Measurements from ENCODE around the gene HOXB2. TPM values are rescaled to one million over a fixed set of nuclear protein-coding genes. Genes with fewer than 3 reads are reported as not detected.

The HOXB2 gene
- total RNA-seq, 1 donor from 2014 or later = 5.6 TPM

DNA sequence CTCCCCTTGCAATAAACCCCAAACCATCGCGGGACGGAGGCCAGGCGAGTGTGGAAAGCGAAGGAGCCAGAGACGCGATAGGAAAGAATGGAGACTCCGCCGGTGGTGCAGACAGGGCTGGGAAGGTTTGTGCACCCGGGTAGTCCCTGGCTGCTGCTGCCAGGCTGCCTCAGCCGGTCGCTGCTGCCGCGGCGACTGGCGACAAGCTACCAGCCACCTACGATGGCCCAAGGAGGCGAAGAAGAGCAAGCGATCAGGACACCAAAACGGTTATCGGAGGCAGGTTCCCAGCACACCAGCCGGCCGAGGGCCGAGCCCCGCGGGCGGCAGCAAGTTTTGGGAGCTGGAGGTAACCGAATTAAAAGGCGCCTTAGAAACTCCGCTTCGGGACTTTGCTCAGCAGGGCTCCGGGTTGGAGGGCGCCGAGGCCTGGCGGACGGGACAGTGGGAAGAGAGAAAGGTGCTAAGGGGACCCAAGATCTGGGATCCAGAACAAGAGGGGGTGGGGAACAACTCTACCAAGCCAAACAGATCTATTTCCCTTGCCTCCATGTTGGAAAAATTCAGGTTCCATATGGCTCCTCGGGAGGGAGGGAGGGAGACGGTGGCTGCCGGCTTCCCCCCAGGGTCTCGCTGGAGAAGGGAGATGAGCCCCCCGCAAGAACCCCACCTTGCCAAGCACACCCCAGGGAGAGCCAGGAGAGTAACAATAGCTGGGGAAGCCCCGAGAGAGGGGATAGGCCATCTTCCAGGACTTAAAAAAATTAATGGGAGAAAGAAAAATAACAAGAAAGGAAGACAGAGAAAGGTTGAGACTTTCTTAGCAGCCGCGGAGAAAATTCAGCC lies 9.7 kb upstream of the HOXB2 start:
- intact Hi-C loops (cut with DNase I) = no loop called here
- Histone ChIP-seq H3K36me3 (no peaks in the 10 kb centered on the region), H3K27me3 (ENCODE audit: low read depth) (peaks cover 48% of the 10 kb centered on the region), H3K4me3 (peak overlapping the region; percentile 43), H3K4me1 (peaks cover 4% of the 10 kb centered on the region), H3K9me3 (no peaks in the 10 kb centered on the region), H3K27ac (peak overlapping the region; percentile 75)
- no peak for ATAC-seq
- DNase-seq = no peak
- no peak for TF ChIP-seq CTCF (IDR thresholded peaks at IDR 0.05)

GRCh38 chr17:48553826-48554225 lies 8.9 kb upstream of the HOXB2 start:
- intact Hi-C loops (cut with DNase I) = no loop called here
- Histone ChIP-seq H3K4me3 (peak overlapping the region; percentile 43), H3K9me3 (no peaks in the 10 kb centered on the region), H3K36me3 (no peaks in the 10 kb centered on the region), H3K27ac (peak overlapping the region; percentile 81), H3K27me3 (ENCODE audit: low read depth) (peaks cover 48% of the 10 kb centered on the region), H3K4me1 (peaks cover 2% of the 10 kb centered on the region)
- ATAC-seq = no peak
- DNase-seq = no peak
- TF ChIP-seq CTCF (IDR thresholded peaks at IDR 0.05) = no peak

GRCh38 chr17:48553190-48553547 lies 8.3 kb upstream of the HOXB2 start:
- DNase-seq = no peak
- Histone ChIP-seq H3K36me3 (no peaks in the 10 kb centered on the region), H3K9me3 (no peaks in the 10 kb centered on the region), H3K4me1 (peaks cover 5% of the 10 kb centered on the region), H3K4me3 (peak overlapping the region; percentile 43), H3K27ac (peak overlapping the region; percentile 81), H3K27me3 (ENCODE audit: low read depth) (peaks cover 48% of the 10 kb centered on the region)
- TF ChIP-seq CTCF (IDR thresholded peaks at IDR 0.05) = no peak
- intact Hi-C loops (cut with DNase I) = no loop called here
- no peak for ATAC-seq

DNA sequence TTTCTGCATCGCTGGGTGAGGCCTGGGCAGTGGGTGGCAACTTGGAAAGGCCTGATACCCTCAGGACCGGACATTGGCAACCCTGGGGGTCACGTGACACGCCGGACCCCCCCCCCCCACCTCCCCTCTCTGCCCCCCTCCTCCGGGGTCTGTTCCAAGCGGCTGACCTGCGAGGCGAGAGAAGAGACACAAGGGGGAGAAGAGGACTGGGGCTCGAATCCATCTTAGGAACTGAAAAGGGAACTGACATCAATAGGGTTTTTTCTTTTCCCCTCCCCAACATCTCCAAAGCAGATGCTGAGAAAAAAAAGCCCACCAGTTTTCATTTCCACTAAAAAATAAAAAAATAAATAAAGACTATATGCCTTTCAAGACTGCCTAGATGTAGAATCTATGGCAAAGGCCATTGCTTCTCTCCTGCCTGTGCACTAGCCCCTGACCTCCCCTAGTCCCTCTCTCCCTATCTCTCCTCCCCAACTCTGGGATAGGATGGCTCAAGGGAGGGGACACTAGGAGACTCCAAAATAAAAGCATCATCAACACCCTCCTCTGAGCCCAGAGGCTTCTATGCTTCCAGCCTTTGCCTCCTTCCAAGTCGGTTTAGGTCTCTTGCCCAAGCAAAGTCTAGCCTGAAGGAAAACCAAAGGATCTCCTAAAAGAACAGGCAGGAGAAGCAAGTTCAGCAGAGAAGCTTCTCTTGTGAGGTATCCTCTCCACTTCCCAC lies 7.7 kb upstream of the HOXB2 start:
- peaks cover 53% of the 10 kb centered on the region for H3K27me3 ChIP-seq (ENCODE audit: low read depth)
- ATAC-seq = peak; percentile 42 to 64
- no peak for DNase-seq

More for the DNA sequence above, 7.7 kb upstream of the HOXB2 start:
- TF ChIP-seq CTCF (IDR thresholded peaks at IDR 0.05) = no peak
- peak overlapping the region; percentile 81 for H3K27ac ChIP-seq
- no peaks in the 10 kb centered on the region for H3K36me3 ChIP-seq
- H3K9me3 ChIP-seq = no peaks in the 10 kb centered on the region
- H3K4me1 ChIP-seq = peaks cover 5% of the 10 kb centered on the region
- intact Hi-C loops (cut with DNase I) = no loop called here
- peak overlapping the region; percentile 43 for H3K4me3 ChIP-seq

Measured in lower lobe of right lung (tissue), 2 donors.